Transverse colon (tissue), 4 donors: ENCODE measurements around the gene AOPEP. TPM values are rescaled to one million over a fixed set of nuclear protein-coding genes. Genes with fewer than 3 reads are reported as not detected.

Experiments used
- DNase-seq: peaks from one replicate; pipeline ENCODE4 v3.0.0-alpha.2; 2019
- H3K27ac ChIP-seq, 4 donors: fragments of 200-600 bp; sonication (generic); 2 replicates each; pipeline ENCODE4 v1.5.1; 2016 to 2018; ENCODE audit warnings: inconsistent platforms in 4 of 4
- H3K27me3 ChIP-seq: fragments of 200-600 bp; sonication (generic); 2 replicates; pipeline ENCODE4 v1.5.1; 2017; ENCODE audit warnings: inconsistent platforms
- H3K36me3 ChIP-seq, 4 donors: fragments of 200-600 bp; sonication (generic); 2 replicates each; pipeline ENCODE4 v1.5.1; 2017 to 2019; ENCODE audit warnings: inconsistent platforms in 4 of 4
- H3K4me1 ChIP-seq, 4 donors: fragments of 200-600 bp; sonication (generic); 2 replicates each; pipeline ENCODE4 v1.5.1; 2017 to 2020; ENCODE audit warnings: inconsistent platforms in 4 of 4
- H3K4me3 ChIP-seq, 4 donors: fragments of 200-600 bp; sonication (generic); 1 replicate in 1 of 4; 2 replicates in 3 of 4; pipeline versions ENCODE4 v1.5.1 to v1.6.1; 2017 to 2019; ENCODE audit warnings: inconsistent platforms in 4 of 4
- H3K9me3 ChIP-seq, 2 donors: fragments of 200-600 bp; sonication (generic); 2 replicates each; pipeline ENCODE4 v1.5.1; 2017 to 2019; ENCODE audit warnings: inconsistent platforms in 2 of 2
- CTCF ChIP-seq, 5 experiments: fragments of 200-600 bp in 3 of 5; fragments of 450-650 bp in 2 of 5; sonication (generic) in 3 of 5; IDR thresholded peaks; 1 replicate in 2 of 5; 2 replicates in 3 of 5; pipeline ENCODE4 v1.5.1; 2016 to 2017; ENCODE audit warnings: antibody characterized with exemption in 5 of 5, inconsistent platforms in 3 of 5, mild to moderate bottlenecking in 2 of 5, moderate library complexity in 1 of 5
- EP300 ChIP-seq: sonication (generic); formaldehyde crosslinking; IDR thresholded peaks from one replicate; pipeline ENCODE4 v1.6.1; 2017; ENCODE audit warnings: antibody characterized with exemption, low read depth
- POLR2A ChIP-seq: fragments of 450-650 bp; IDR thresholded peaks from one replicate; pipeline ENCODE4 v1.6.1; 2016; ENCODE audit warnings: antibody characterized with exemption, mild to moderate bottlenecking, moderate library complexity
- POLR2AphosphoS5 ChIP-seq, 3 donors: sonication (generic); formaldehyde crosslinking; IDR thresholded peaks; one replicate each; pipeline ENCODE4 v1.6.1; 2016; ENCODE audit warnings: antibody characterized with exemption in 3 of 3
- WGBS, 2 donors: methylation state at CpG; one replicate each; pipeline ENCODE4 v1.1.5; 2018; ENCODE audit warnings: low coverage in 1 of 2; 5-methylcytosine and 5-hydroxymethylcytosine counted together
- in situ Hi-C, 4 donors: fragments of 200-750 bp; cut with MboI; loops; one replicate each; pipeline versions ENCODE4 v1.15.0 to v1.15.1; 2017; ENCODE audit warnings: low sequenced_read_pairs in 3 of 4, low pct_ligation_motif_present in 1 of 4, low pct_unique_long_range_greater_than_20kb in 1 of 4
- intact Hi-C: fragments of 100-400 bp; cut with DNase I; formaldehyde crosslinking; loops from one replicate; pipeline ENCODE4 v1.15.1; 2023; ENCODE audit warnings: low total_unique reads
- total RNA-seq, 4 donors: library from RNA; depleted of rRNA; stranded (reverse); fragments of >200 nt; gene quantifications; one replicate each; pipeline ENCODE4 v1.1.0, GENCODE V29; 2016

The AOPEP gene
- total RNA-seq, 4 donors from 2014 or later, result 53.0 to 129 (median 92.7) TPM

GRCh38 chr9:94941211-94941875 is 214.8 kb downstream of the AOPEP start:
- in situ Hi-C loops, result loop anchor here in 1 of 4 donors (25.0 kb wide), 1 partner anchor 104 kb away; no protein-coding TSS in a partner anchor
- H3K36me3 ChIP-seq, result no peaks in the 10 kb centered on the region
- H3K4me3 ChIP-seq, result no peak overlapping the region
- peaks cover 19 to 59% (median 30%) of the 10 kb centered on the region in 4 donors for H3K4me1 ChIP-seq
- TF ChIP-seq EP300 (no peak), POLR2A (no peak), CTCF (IDR thresholded peaks at IDR 0.05) (no peak), POLR2AphosphoS5 (IDR thresholded peaks at IDR 0.05) (peak in 1 of 3 donors; percentile 40)
- H3K27me3 ChIP-seq, result no peaks in the 10 kb centered on the region
- 48 to 52% methylated on average over 3 of the region's 3 CpGs for WGBS, 2 donors
- DNase-seq, result peak; percentile 51
- peak overlapping the region; percentile 16 to 73 (median 41) for H3K27ac ChIP-seq
- intact Hi-C loops, result no loop called here
- no peaks in the 10 kb centered on the region for H3K9me3 ChIP-seq

- TF ChIP-seq POLR2A (no peak), CTCF (IDR thresholded peaks at IDR 0.05) (no peak), EP300 (no peak), POLR2AphosphoS5 (IDR thresholded peaks at IDR 0.05) (no peak)
- peak overlapping the region; percentile 43 to 71 (median 55) for H3K27ac ChIP-seq
- in situ Hi-C loops, result loop anchor here in 1 of 4 donors (25.0 kb wide), 1 partner anchor 107 kb away; no protein-coding TSS in a partner anchor
- no peaks in the 10 kb centered on the region for H3K9me3 ChIP-seq
- peaks cover 11 to 47% (median 23%) of the 10 kb centered on the region in 4 donors for H3K4me1 ChIP-seq
- no peak for DNase-seq
- intact Hi-C loops, result no loop called here
- H3K36me3 ChIP-seq, result no peaks in the 10 kb centered on the region
- H3K27me3 ChIP-seq, result no peaks in the 10 kb centered on the region
- WGBS, 2 donors, result 84 to 100% methylated on average over 1 of the region's 1 CpG
- no peak overlapping the region for H3K4me3 ChIP-seq
Observed at GRCh38 chr9:94944626-94945025, 218.1 kb downstream of the AOPEP start.

DNA sequence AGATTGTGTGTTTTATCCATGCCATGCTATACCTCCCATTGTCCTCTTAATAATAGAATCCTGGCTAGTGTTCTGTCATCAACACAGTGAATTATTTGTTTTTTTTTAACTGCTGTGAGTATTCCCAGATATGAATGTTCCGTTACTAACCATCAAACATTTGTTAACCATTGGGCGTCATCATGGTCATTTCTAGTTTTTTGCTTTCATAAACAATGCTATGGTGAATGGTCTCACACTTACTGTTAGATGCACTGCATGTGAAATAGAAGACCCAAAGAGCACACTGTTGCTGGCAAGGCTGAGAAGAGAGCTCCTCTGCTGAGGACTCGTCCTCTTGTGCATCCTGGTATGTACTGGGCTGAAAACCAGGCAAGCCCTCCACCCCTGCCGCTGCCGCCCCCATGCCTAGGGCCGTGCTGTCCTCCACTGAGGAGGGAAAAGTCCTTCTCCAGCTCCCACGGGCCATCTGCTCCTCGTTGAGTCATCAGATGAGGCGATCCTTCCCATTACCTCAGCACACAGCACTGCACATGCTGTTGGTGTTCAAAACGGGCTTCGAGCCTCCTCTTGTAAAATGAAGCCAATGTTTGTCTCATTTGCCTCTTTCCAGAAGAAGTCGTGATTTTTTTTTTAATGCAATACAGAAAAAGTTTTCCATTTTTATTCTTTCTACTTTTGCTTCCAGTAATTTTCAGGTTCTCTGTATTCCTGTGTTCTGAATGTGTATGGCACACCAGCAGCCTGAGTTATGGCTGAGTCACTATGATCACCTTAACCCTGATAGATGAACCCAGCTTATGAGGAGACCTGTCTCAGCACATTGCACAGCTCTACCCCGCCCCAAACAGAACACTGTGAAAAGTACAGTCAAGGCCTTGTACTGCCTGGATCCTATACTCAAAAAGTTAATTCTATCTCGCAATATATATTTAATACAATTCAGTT is 219.0 kb downstream of the AOPEP start:
- H3K27ac ChIP-seq, result peak overlapping the region; percentile 43 to 71 (median 55)
- no peaks in the 10 kb centered on the region for H3K9me3 ChIP-seq
- H3K4me1 ChIP-seq, result peaks cover 11 to 44% (median 22%) of the 10 kb centered on the region in 4 donors
- TF ChIP-seq POLR2AphosphoS5 (IDR thresholded peaks at IDR 0.05) (peak in 1 of 3 donors; percentile 42), POLR2A (no peak)
- H3K36me3 ChIP-seq, result no peaks in the 10 kb centered on the region
- H3K4me3 ChIP-seq, result no peak overlapping the region
- intact Hi-C loops (no loop called here), in situ Hi-C loops (loop anchor here in 1 of 4 donors (25.0 kb wide), 1 partner anchor 108 kb away; no protein-coding TSS in a partner anchor)
- H3K27me3 ChIP-seq, result no peaks in the 10 kb centered on the region
- DNase-seq, result peak; percentile 39
- WGBS, 2 donors, result 69 to 77% methylated on average over 3 to 14 of the region's 14 CpGs

GRCh38 chr9:94946256-94946655 is 219.8 kb downstream of the AOPEP start:
- Histone ChIP-seq H3K9me3 (no peaks in the 10 kb centered on the region), H3K27ac (peak overlapping the region; percentile 43 to 71 (median 55)), H3K4me1 (peaks cover 8 to 44% (median 21%) of the 10 kb centered on the region in 4 donors), H3K36me3 (no peaks in the 10 kb centered on the region), H3K4me3 (no peak overlapping the region), H3K27me3 (no peaks in the 10 kb centered on the region)
- in situ Hi-C loops, result loop anchor here in 1 of 4 donors (25.0 kb wide), 1 partner anchor 109 kb away; no protein-coding TSS in a partner anchor
- TF ChIP-seq POLR2A (no peak), POLR2AphosphoS5 (IDR thresholded peaks at IDR 0.05) (no peak), CTCF (IDR thresholded peaks at IDR 0.05) (no peak), EP300 (no peak)
- 94 to 100% methylated on average over 1 to 3 of the region's 3 CpGs for WGBS, 2 donors
- DNase-seq, result no peak
- intact Hi-C loops, result no loop called here
